ENCODE results near the gene CD6.

The CD6 gene

GRCh38 chr11:60971520-60971919 is at the start of gene CD6:
TSS of gene CD6 (plus strand) at chr11:60971680. CDS start at chr11:60971866, 186 bp downstream.
- no peak for TF ChIP-seq GATA3 (IDR thresholded peaks at IDR 0.05; ENCODE audit: low read depth, low read length)
- no peak for TF ChIP-seq GATA2 (IDR thresholded peaks at IDR 0.05; ENCODE audit: low read depth, low read length)

- no peak for TF ChIP-seq GATA2 (IDR thresholded peaks at IDR 0.05; ENCODE audit: low read depth, low read length)
- TF ChIP-seq GATA3 (IDR thresholded peaks at IDR 0.05; ENCODE audit: low read depth, low read length), result no peak
These were observed 49.6 kb upstream of the CD6 start for GRCh38 chr11:60921777-60922335.

- TF ChIP-seq GATA2 (IDR thresholded peaks at IDR 0.05; ENCODE audit: low read depth, low read length) (no peak), GATA3 (IDR thresholded peaks at IDR 0.05; ENCODE audit: low read depth, low read length) (no peak)
These were observed 48.6 kb upstream of the CD6 start for GRCh38 chr11:60922906-60923305.

GRCh38 chr11:60923326-60923725 is 48.2 kb upstream of the CD6 start:
- TF ChIP-seq GATA2 (IDR thresholded peaks at IDR 0.05; ENCODE audit: low read depth, low read length), result no peak
- TF ChIP-seq GATA3 (IDR thresholded peaks at IDR 0.05; ENCODE audit: low read depth, low read length), result no peak

- TF ChIP-seq GATA3 (IDR thresholded peaks at IDR 0.05; ENCODE audit: low read depth, low read length) (no peak), GATA2 (IDR thresholded peaks at IDR 0.05; ENCODE audit: low read depth, low read length) (no peak)
These were observed 47.7 kb upstream of the CD6 start for GRCh38 chr11:60923800-60924109.

- TF ChIP-seq GATA2 (IDR thresholded peaks at IDR 0.05; ENCODE audit: low read depth, low read length), result no peak
- no peak for TF ChIP-seq GATA3 (IDR thresholded peaks at IDR 0.05; ENCODE audit: low read depth, low read length)
These were observed 47.2 kb upstream of the CD6 start, which contains the start of gene TMEM132A for GRCh38 chr11:60924110-60924905. TSS of gene TMEM132A (plus strand) at chr11:60924460. CDS start at chr11:60924634, 174 bp downstream.

GRCh38 chr11:60924906-60925853 is 46.3 kb upstream of the CD6 start:
- TF ChIP-seq GATA2 (IDR thresholded peaks at IDR 0.05; ENCODE audit: low read depth, low read length) (no peak), GATA3 (IDR thresholded peaks at IDR 0.05; ENCODE audit: low read depth, low read length) (no peak)

- TF ChIP-seq GATA2 (IDR thresholded peaks at IDR 0.05; ENCODE audit: low read depth, low read length), result no peak
These were observed 45.6 kb upstream of the CD6 start for GRCh38 chr11:60925868-60926267.

- TF ChIP-seq GATA2 (IDR thresholded peaks at IDR 0.05; ENCODE audit: low read depth, low read length) (no peak), GATA3 (IDR thresholded peaks at IDR 0.05; ENCODE audit: low read depth, low read length) (no peak)
These were observed 45.0 kb upstream of the CD6 start for GRCh38 chr11:60926500-60926899.

GRCh38 chr11:60927061-60927592 is 44.4 kb upstream of the CD6 start:
- TF ChIP-seq GATA2 (IDR thresholded peaks at IDR 0.05; ENCODE audit: low read depth, low read length) (no peak), GATA3 (IDR thresholded peaks at IDR 0.05; ENCODE audit: low read depth, low read length) (no peak)

- no peak for TF ChIP-seq GATA3 (IDR thresholded peaks at IDR 0.05; ENCODE audit: low read depth, low read length)
- TF ChIP-seq GATA2 (IDR thresholded peaks at IDR 0.05; ENCODE audit: low read depth, low read length), result no peak
These were observed 43.9 kb upstream of the CD6 start for GRCh38 chr11:60927600-60927999.

GRCh38 chr11:60928563-60929001 is 42.9 kb upstream of the CD6 start:
- TF ChIP-seq GATA3 (IDR thresholded peaks at IDR 0.05; ENCODE audit: low read depth, low read length), result no peak
- no peak for TF ChIP-seq GATA2 (IDR thresholded peaks at IDR 0.05; ENCODE audit: low read depth, low read length)

- TF ChIP-seq GATA3 (IDR thresholded peaks at IDR 0.05; ENCODE audit: low read depth, low read length) (no peak), GATA2 (IDR thresholded peaks at IDR 0.05; ENCODE audit: low read depth, low read length) (no peak)
These were observed 41.7 kb upstream of the CD6 start for GRCh38 chr11:60929764-60930163.

GRCh38 chr11:60930394-60930793 is 41.1 kb upstream of the CD6 start:
- TF ChIP-seq GATA3 (IDR thresholded peaks at IDR 0.05; ENCODE audit: low read depth, low read length) (no peak), GATA2 (IDR thresholded peaks at IDR 0.05; ENCODE audit: low read depth, low read length) (no peak)
